HepG2 (cell line): ENCODE data around the gene TMEM107. TPM values are rescaled to one million over a fixed set of nuclear protein-coding genes. Genes with fewer than 3 reads are reported as not detected.
A peak's percentile ranks its signal among the peaks of the same experiment; 100 is the strongest.

Source experiments
- HDAC1 ChIP-seq: sonication (generic); formaldehyde crosslinking; IDR thresholded peaks from 2 replicates; pipeline ENCODE4 v1.5.1; 2020; ENCODE audit warnings: mild to moderate bottlenecking, missing genetic modification reagents
- HMG20A ChIP-seq: IDR thresholded peaks from 2 replicates; pipeline ENCODE4 v1.6.1; 2016; ENCODE audit warnings: borderline replicate concordance
- KDM1A ChIP-seq: IDR thresholded peaks from 2 replicates; pipeline ENCODE4 v1.6.1; 2016; ENCODE audit warnings: missing compliant biosample characterization
- NR3C1 ChIP-seq: sonication (generic); formaldehyde crosslinking; IDR thresholded peaks from 2 replicates; pipeline ENCODE4 v1.4.0; 2020; ENCODE audit warnings: missing genetic modification reagents
- RAD51 ChIP-seq: fragments of 450-650 bp; IDR thresholded peaks from 2 replicates; pipeline ENCODE4 v1.6.1; 2016; ENCODE audit warnings: borderline replicate concordance
- SETDB1 ChIP-seq: sonication (generic); formaldehyde crosslinking; IDR thresholded peaks from 2 replicates; pipeline ENCODE4 v1.5.1; 2020; ENCODE audit warnings: missing genetic modification reagents, mild to moderate bottlenecking, borderline replicate concordance
- SYNCRIP ChIP-seq: fragments of 200-400 bp; formaldehyde crosslinking; IDR thresholded peaks from 2 replicates; pipeline ENCODE4 v1.6.1; 2018; ENCODE audit warnings: mild to moderate bottlenecking, low read depth, low read length; ENCODE audit not compliant: insufficient read depth
- ZNF20 ChIP-seq: sonication (generic); formaldehyde crosslinking; IDR thresholded peaks from 2 replicates; pipeline ENCODE4 v1.4.0; 2020; ENCODE audit warnings: mild to moderate bottlenecking, moderate library complexity, missing genetic modification reagents
- ZNF577 ChIP-seq: sonication (generic); formaldehyde crosslinking; IDR thresholded peaks from 2 replicates; pipeline ENCODE4 v1.4.0; 2020; ENCODE audit warnings: mild to moderate bottlenecking, low read depth, missing genetic modification reagents, borderline replicate concordance
- ZNF7 ChIP-seq: IDR thresholded peaks from 2 replicates; pipeline ENCODE4 v1.6.1; 2016; ENCODE audit warnings: missing biosample characterization, missing genetic modification reagents
- ZNF788 ChIP-seq: sonication (generic); formaldehyde crosslinking; IDR thresholded peaks from 2 replicates; pipeline ENCODE4 v1.5.0; 2020; ENCODE audit warnings: mild to moderate bottlenecking, missing genetic modification reagents, borderline replicate concordance
- polyA plus RNA-seq, 8 experiments: library from polyadenylated mRNA; depleted of rRNA in 3 of 8; stranded (reverse) in 7 of 8; unstranded in 1 of 8; fragments of >200 nt; fragmentation: Illumina TruSeq in 4 of 8; extraction: Trizol in 4 of 8; gene quantifications; 2 replicates each; pipeline versions ENCODE4 v1.2.1 to v1.2.3, GENCODE V29; 2011 to 2016; ENCODE audit warnings: low read depth in 4 of 8, missing spikeins in 1 of 8, mixed read lengths in 1 of 8; ENCODE audit not compliant: insufficient read depth in 1 of 8
- total RNA-seq, 5 experiments: library from RNA; depleted of rRNA; stranded (reverse); fragments of >200 nt; fragmentation: Illumina TruSeq; extraction: Trizol; gene quantifications; 2 replicates each; pipeline ENCODE4 v1.2.3, GENCODE V29; 2016; ENCODE audit warnings: low read depth in 1 of 5
- TF ChIP-seq, protein P1 (sequence below): IDR thresholded peaks from 2 replicates; pipeline ENCODE4 v1.6.1; 2016; ENCODE audit warnings: low read depth, missing genetic modification reagents, missing compliant biosample characterization
- TF ChIP-seq, protein P2 (sequence below): sonication (generic); formaldehyde crosslinking; IDR thresholded peaks from 2 replicates; pipeline ENCODE4 v1.9.0; 2021; ENCODE audit warnings: missing genetic modification reagents, borderline replicate concordance
- TF ChIP-seq, protein P3 (sequence below): sonication (generic); formaldehyde crosslinking; IDR thresholded peaks from 2 replicates; pipeline ENCODE4 v1.8.1; 2023; ENCODE audit warnings: missing genetic modification reagents, inconsistent platforms, borderline replicate concordance
- TF ChIP-seq, protein P4 (sequence below): sonication (generic); formaldehyde crosslinking; IDR thresholded peaks from 2 replicates; pipeline ENCODE4 v1.8.1; 2023; ENCODE audit warnings: mild to moderate bottlenecking, missing genetic modification reagents

TMEM107 gene
- total and polyA plus RNA-seq, 2 of the 13 experiments (the other 11 are each of a cell fraction or from before 2014, with no cell fraction given): 7.2 to 15.3 TPM

DNA sequence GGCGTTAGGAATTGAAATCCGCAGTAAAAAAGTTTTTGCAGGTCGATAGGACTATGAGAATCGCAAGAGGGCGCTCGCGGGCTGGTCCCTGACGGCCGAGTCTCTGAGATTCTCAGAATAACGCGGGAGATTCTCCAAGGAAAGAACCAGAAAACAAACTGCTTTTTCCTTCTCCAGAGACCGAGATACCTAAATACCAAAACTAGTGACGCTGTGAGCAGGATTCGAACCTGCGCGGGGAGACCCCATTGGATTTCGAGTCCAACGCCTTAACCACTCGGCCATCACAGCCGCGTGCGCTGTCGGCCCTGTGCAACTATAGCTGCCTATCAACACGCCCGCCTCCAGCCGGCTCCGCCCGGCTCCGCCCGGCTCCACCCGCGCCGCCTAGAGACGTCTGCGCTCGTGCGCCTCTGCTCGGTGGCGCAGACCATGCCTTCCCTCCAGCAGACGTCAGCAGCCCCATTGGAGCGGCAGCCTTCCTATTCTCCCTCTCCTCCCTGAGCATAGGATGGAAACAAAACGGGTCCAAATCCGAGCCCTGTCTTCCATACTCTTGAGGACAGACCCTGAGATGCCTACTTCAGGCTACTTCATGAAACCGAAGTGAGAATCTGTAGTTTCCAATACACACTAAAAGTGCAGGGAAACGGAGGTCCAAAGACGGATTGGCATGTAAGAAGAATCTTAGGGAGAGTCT, 37.4 kb downstream of the TMEM107 start (continued):
- TF ChIP-seq, protein P1, sequence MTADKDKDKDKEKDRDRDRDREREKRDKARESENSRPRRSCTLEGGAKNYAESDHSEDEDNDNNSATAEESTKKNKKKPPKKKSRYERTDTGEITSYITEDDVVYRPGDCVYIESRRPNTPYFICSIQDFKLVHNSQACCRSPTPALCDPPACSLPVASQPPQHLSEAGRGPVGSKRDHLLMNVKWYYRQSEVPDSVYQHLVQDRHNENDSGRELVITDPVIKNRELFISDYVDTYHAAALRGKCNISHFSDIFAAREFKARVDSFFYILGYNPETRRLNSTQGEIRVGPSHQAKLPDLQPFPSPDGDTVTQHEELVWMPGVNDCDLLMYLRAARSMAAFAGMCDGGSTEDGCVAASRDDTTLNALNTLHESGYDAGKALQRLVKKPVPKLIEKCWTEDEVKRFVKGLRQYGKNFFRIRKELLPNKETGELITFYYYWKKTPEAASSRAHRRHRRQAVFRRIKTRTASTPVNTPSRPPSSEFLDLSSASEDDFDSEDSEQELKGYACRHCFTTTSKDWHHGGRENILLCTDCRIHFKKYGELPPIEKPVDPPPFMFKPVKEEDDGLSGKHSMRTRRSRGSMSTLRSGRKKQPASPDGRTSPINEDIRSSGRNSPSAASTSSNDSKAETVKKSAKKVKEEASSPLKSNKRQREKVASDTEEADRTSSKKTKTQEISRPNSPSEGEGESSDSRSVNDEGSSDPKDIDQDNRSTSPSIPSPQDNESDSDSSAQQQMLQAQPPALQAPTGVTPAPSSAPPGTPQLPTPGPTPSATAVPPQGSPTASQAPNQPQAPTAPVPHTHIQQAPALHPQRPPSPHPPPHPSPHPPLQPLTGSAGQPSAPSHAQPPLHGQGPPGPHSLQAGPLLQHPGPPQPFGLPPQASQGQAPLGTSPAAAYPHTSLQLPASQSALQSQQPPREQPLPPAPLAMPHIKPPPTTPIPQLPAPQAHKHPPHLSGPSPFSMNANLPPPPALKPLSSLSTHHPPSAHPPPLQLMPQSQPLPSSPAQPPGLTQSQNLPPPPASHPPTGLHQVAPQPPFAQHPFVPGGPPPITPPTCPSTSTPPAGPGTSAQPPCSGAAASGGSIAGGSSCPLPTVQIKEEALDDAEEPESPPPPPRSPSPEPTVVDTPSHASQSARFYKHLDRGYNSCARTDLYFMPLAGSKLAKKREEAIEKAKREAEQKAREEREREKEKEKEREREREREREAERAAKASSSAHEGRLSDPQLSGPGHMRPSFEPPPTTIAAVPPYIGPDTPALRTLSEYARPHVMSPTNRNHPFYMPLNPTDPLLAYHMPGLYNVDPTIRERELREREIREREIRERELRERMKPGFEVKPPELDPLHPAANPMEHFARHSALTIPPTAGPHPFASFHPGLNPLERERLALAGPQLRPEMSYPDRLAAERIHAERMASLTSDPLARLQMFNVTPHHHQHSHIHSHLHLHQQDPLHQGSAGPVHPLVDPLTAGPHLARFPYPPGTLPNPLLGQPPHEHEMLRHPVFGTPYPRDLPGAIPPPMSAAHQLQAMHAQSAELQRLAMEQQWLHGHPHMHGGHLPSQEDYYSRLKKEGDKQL (CRISPR knock-in tag): peak; percentile 26; the same call in 1 of the 2 replicates
- TF ChIP-seq SYNCRIP (no peak), ZNF577 (CRISPR knock-in tag) (no peak), RAD51 (no peak), ZNF788 (CRISPR knock-in tag) (peak; percentile 84; the same call in 1 of the 2 replicates), NR3C1 (CRISPR knock-in tag) (no peak), ZNF7 (CRISPR knock-in tag) (no peak), KDM1A (0 out of 2 replicates have a peak, but pooled peaks have one; percentile 18), HDAC1 (CRISPR knock-in tag) (peak; percentile 60; the same call in 1 of the 2 replicates), SETDB1 (CRISPR knock-in tag) (no peak), HMG20A (CRISPR knock-in tag) (no peak), ZNF20 (CRISPR knock-in tag) (no peak)
- TF ChIP-seq, protein P2, sequence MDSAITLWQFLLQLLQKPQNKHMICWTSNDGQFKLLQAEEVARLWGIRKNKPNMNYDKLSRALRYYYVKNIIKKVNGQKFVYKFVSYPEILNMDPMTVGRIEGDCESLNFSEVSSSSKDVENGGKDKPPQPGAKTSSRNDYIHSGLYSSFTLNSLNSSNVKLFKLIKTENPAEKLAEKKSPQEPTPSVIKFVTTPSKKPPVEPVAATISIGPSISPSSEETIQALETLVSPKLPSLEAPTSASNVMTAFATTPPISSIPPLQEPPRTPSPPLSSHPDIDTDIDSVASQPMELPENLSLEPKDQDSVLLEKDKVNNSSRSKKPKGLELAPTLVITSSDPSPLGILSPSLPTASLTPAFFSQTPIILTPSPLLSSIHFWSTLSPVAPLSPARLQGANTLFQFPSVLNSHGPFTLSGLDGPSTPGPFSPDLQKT (CRISPR knock-in tag): no peak
- TF ChIP-seq, protein P3, sequence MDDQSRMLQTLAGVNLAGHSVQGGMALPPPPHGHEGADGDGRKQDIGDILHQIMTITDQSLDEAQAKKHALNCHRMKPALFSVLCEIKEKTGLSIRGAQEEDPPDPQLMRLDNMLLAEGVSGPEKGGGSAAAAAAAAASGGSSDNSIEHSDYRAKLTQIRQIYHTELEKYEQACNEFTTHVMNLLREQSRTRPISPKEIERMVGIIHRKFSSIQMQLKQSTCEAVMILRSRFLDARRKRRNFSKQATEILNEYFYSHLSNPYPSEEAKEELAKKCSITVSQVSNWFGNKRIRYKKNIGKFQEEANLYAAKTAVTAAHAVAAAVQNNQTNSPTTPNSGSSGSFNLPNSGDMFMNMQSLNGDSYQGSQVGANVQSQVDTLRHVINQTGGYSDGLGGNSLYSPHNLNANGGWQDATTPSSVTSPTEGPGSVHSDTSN (CRISPR knock-in tag): no peak
- TF ChIP-seq, protein P4, sequence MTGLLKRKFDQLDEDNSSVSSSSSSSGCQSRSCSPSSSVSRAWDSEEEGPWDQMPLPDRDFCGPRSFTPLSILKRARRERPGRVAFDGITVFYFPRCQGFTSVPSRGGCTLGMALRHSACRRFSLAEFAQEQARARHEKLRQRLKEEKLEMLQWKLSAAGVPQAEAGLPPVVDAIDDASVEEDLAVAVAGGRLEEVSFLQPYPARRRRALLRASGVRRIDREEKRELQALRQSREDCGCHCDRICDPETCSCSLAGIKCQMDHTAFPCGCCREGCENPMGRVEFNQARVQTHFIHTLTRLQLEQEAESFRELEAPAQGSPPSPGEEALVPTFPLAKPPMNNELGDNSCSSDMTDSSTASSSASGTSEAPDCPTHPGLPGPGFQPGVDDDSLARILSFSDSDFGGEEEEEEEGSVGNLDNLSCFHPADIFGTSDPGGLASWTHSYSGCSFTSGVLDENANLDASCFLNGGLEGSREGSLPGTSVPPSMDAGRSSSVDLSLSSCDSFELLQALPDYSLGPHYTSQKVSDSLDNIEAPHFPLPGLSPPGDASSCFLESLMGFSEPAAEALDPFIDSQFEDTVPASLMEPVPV: peak; percentile 55; the same call in 1 of the 2 replicates
